GM12892 (cell line): Measurements from ENCODE around the gene CIB2.

Experiments
- POLR2A ChIP-seq: IDR thresholded peaks from 2 replicates; pipeline ENCODE4 v1.6.1; 2011; ENCODE audit warnings: low read depth, low read length, control low read depth
- POLR2AphosphoS5 ChIP-seq: IDR thresholded peaks from 2 replicates; pipeline ENCODE4 v1.6.1; 2011; ENCODE audit warnings: low read depth, low read length, control low read depth

GRCh38 chr15:78104566-78105475, 26.4 kb downstream of the CIB2 start:
- TF ChIP-seq POLR2A, result no peak
- no peak for TF ChIP-seq POLR2AphosphoS5
